ENCODE results near the gene VPS33A. TPM values are rescaled to one million over a fixed set of nuclear protein-coding genes. Genes with fewer than 3 reads are reported as not detected.
A peak's percentile ranks its signal among the peaks of the same experiment; 100 is the strongest.

The VPS33A gene
- total RNA-seq, 3 donors from 2014 or later (not counting 1 experiment from before 2014, with no cell fraction given): 19.2 to 26.3 (median 24.1) TPM

- no peaks in the 10 kb centered on the region for H3K36me3 ChIP-seq (ENCODE audit: control insufficient read depth, insufficient read depth, low read length)
- DNase-seq: no peak
- no peak for ATAC-seq
- intact Hi-C loops (cut with micrococcal nuclease): no loop called here
- Mint-ChIP-seq H3K9me3 (no peaks in the 10 kb centered on the region), H3K27me3 (ENCODE audit: low read depth in 2 of 2) (peaks cover 8 to 19% of the 10 kb centered on the region in 2 donors), H3K36me3 (no peaks in the 10 kb centered on the region), H3K27ac (no peak overlapping the region), H3K4me3 (no peak overlapping the region), H3K4me1 (peaks cover 13 to 21% of the 10 kb centered on the region in 2 donors)
- peaks cover 25% of the 10 kb centered on the region for H3K27me3 ChIP-seq (ENCODE audit: control insufficient read depth, insufficient read depth, low read length)
- H3K4me1 ChIP-seq (ENCODE audit: control insufficient read depth, insufficient read depth, low read length): peaks cover 12% of the 10 kb centered on the region
- H3K27ac ChIP-seq (ENCODE audit: low read length): no peak overlapping the region
- no peaks in the 10 kb centered on the region for H3K9me3 ChIP-seq (ENCODE audit: control insufficient read depth, insufficient read depth, low read length)
- no peak for TF ChIP-seq CTCF (IDR thresholded peaks at IDR 0.05)
- no peak overlapping the region for H3K4me3 ChIP-seq (ENCODE audit: low read length)
- WGBS (ENCODE audit: insufficient coverage): 83% methylated on average over 22 of the region's 24 CpGs
These were observed 65.6 kb downstream of the VPS33A start for GRCh38 chr12:122200541-122201175.

DNA sequence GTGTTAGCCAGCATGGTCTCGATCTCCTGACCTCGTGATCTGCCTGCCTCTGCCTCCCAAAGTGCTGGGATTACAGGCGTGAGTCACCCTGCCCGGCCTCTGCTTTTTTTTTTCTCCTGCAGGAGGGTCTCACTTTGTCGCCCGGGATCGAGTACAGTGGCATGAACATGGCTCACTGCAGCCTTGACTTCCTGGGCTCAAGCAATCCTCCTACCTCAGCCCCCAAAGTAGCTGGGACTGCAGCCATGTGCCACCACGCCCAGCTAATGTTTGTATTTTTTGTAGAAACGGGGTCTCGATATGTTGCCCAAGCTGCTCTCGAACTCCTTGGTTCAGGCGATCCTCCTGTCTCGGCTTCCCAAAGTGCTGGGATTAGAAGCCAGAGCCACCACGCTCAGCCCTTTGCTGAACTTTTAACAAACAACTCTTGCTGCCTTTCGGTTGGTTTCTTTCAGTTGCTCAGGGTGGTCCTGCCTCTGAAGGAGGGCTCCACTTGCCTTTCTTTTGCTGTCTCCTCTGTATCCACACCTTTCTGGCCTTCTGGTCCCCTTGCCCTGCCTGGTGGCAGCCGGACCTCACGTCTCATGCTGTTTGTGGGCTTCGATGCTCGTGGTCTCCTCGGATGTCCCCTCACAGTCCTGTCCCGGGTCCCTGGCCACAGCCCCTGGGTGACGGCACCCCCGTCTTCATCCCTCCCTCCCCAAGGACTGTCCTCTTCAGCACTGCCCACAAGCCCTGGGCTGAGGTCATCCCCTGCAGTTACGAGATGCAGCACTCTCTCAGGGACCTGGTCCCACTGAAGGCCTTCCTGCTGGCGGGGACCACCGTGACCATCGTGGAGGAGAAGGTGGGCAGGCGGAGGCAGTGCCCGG is 66.6 kb downstream of the VPS33A start:
- Histone ChIP-seq H3K36me3 (ENCODE audit: control insufficient read depth, insufficient read depth, low read length) (no peaks in the 10 kb centered on the region), H3K9me3 (ENCODE audit: control insufficient read depth, insufficient read depth, low read length) (no peaks in the 10 kb centered on the region), H3K27ac (ENCODE audit: low read length) (no peak overlapping the region), H3K4me3 (ENCODE audit: low read length) (no peak overlapping the region), H3K4me1 (ENCODE audit: control insufficient read depth, insufficient read depth, low read length) (peaks cover 12% of the 10 kb centered on the region), H3K27me3 (ENCODE audit: control insufficient read depth, insufficient read depth, low read length) (peaks cover 20% of the 10 kb centered on the region)
- intact Hi-C loops (cut with micrococcal nuclease): no loop called here
- Mint-ChIP-seq H3K9me3 (no peaks in the 10 kb centered on the region), H3K36me3 (no peaks in the 10 kb centered on the region), H3K27ac (no peak overlapping the region), H3K27me3 (ENCODE audit: low read depth in 2 of 2) (peaks cover 2 to 13% of the 10 kb centered on the region in 2 donors), H3K4me1 (peaks cover 8 to 15% of the 10 kb centered on the region in 2 donors), H3K4me3 (no peak overlapping the region)
- no peak for DNase-seq
- TF ChIP-seq CTCF (IDR thresholded peaks at IDR 0.05): no peak
- WGBS (ENCODE audit: insufficient coverage): 92% methylated on average over 29 of the region's 29 CpGs
- ATAC-seq: no peak

GRCh38 chr12:122197612-122197966 is 68.7 kb downstream of the VPS33A start:
- Mint-ChIP-seq H3K36me3 (no peaks in the 10 kb centered on the region), H3K4me3 (no peak overlapping the region), H3K27ac (peak overlapping the region in 1 of 2 donors; percentile 44), H3K4me1 (peaks cover 6 to 7% of the 10 kb centered on the region in 2 donors), H3K27me3 (ENCODE audit: low read depth in 2 of 2) (peaks cover 0 to 7% of the 10 kb centered on the region in 2 donors), H3K9me3 (no peaks in the 10 kb centered on the region)
- TF ChIP-seq CTCF (IDR thresholded peaks at IDR 0.05): no peak
- WGBS (ENCODE audit: insufficient coverage): no CpG with 5 or more reads among the region's 1 CpG
- Histone ChIP-seq H3K9me3 (ENCODE audit: control insufficient read depth, insufficient read depth, low read length) (no peaks in the 10 kb centered on the region), H3K27me3 (ENCODE audit: control insufficient read depth, insufficient read depth, low read length) (peaks cover 11% of the 10 kb centered on the region), H3K36me3 (ENCODE audit: control insufficient read depth, insufficient read depth, low read length) (no peaks in the 10 kb centered on the region), H3K4me3 (ENCODE audit: low read length) (no peak overlapping the region), H3K4me1 (ENCODE audit: control insufficient read depth, insufficient read depth, low read length) (peaks cover under 1% of the 10 kb centered on the region), H3K27ac (ENCODE audit: low read length) (no peak overlapping the region)
- intact Hi-C loops (cut with micrococcal nuclease): no loop called here
- no peak for DNase-seq
- ATAC-seq: no peak

All from natural killer cell (primary cell).